ENCODE data around the gene RNF141. TPM values are rescaled to one million over a fixed set of nuclear protein-coding genes. Genes with fewer than 3 reads are reported as not detected.

RNF141 gene
- total RNA-seq, 1 experiment from 2014 or later, result 35.8 TPM

GRCh38 chr11:10544491-10545465 is 3.8 kb upstream of the RNF141 start:
- Histone ChIP-seq H3K4me1 (ENCODE audit: control insufficient read depth, insufficient read depth, low read length) (peaks cover 11% of the 10 kb centered on the region), H3K4me3 (ENCODE audit: low read depth in 2 of 2, low read length in 2 of 2) (no peak overlapping the region), H3K36me3 (ENCODE audit: control insufficient read depth, insufficient read depth, low read length) (no peaks in the 10 kb centered on the region), H3K27me3 (ENCODE audit: control insufficient read depth, insufficient read depth, low read length) (no peaks in the 10 kb centered on the region), H3K27ac (ENCODE audit: low read length) (no peak overlapping the region), H3K9me3 (ENCODE audit: control insufficient read depth, insufficient read depth, low read depth, low read length) (peaks cover 9% of the 10 kb centered on the region; the same call in 1 of the 2 replicates)
- ChIA-PET CTCF (no interaction called here), POLR2A (no interaction called here)
- in situ Hi-C loops (cut with HindIII; ENCODE audit: low pct_unique_long_range_greater_than_20kb, low sequenced_read_pairs) (no loop called here), intact Hi-C loops (cut with micrococcal nuclease; ENCODE audit: unreplicated experiment) (loop anchor here (10.0 kb wide), 1 partner anchor 140 kb away; no protein-coding TSS in a partner anchor)
- ATAC-seq (no peak), DNase-seq (ENCODE audit: low read depth, low spot score) (no peak)
- TF ChIP-seq REST (IDR thresholded peaks at IDR 0.05; ENCODE audit: insufficient read depth in 1 of 2, low read depth in 2 of 2, low read length in 1 of 2) (no peak), CTCF (IDR thresholded peaks at IDR 0.05) (no peak), SIN3A (IDR thresholded peaks at IDR 0.05; ENCODE audit: borderline replicate concordance, insufficient read depth, low read depth, low read length) (no peak), TCF7L2 (IDR thresholded peaks at IDR 0.05; ENCODE audit: low read depth, low read length) (no peak), POLR2AphosphoS5 (IDR thresholded peaks at IDR 0.05; ENCODE audit: low read depth, low read length) (no peak)
- no TSS peak for BruUV-seq (replicated peaks)

- no peaks in the 10 kb centered on the region for H3K36me3 ChIP-seq (ENCODE audit: control insufficient read depth, insufficient read depth, low read length)
- CTCF ChIA-PET, result interaction anchor here (0.6 kb wide), 1 partner anchor 1009 kb away, joined by 3 read pairs; no protein-coding TSS in a partner anchor
- H3K27me3 ChIP-seq (ENCODE audit: control insufficient read depth, insufficient read depth, low read length), result no peaks in the 10 kb centered on the region
- POLR2A ChIA-PET, result interaction anchor here (0.5 kb wide), 1 partner anchor 114 kb away, joined by 6 read pairs; no protein-coding TSS in a partner anchor
- intact Hi-C loops (cut with micrococcal nuclease; ENCODE audit: unreplicated experiment), result loop anchor here (10.0 kb wide), 1 partner anchor 139 kb away; no protein-coding TSS in a partner anchor
- no peak overlapping the region for H3K27ac ChIP-seq (ENCODE audit: low read length)
- peaks cover 9% of the 10 kb centered on the region; the same call in 1 of the 2 replicates for H3K9me3 ChIP-seq (ENCODE audit: control insufficient read depth, insufficient read depth, low read depth, low read length)
- DNase-seq (ENCODE audit: low read depth, low spot score) (no peak), ATAC-seq (no peak)
- no peak overlapping the region for H3K4me3 ChIP-seq (ENCODE audit: low read depth in 2 of 2, low read length in 2 of 2)
- in situ Hi-C loops (cut with HindIII; ENCODE audit: low pct_unique_long_range_greater_than_20kb, low sequenced_read_pairs), result no loop called here
- TF ChIP-seq TCF7L2 (IDR thresholded peaks at IDR 0.05; ENCODE audit: low read depth, low read length) (no peak), REST (IDR thresholded peaks at IDR 0.05; ENCODE audit: insufficient read depth in 1 of 2, low read depth in 2 of 2, low read length in 1 of 2) (no peak), SIN3A (IDR thresholded peaks at IDR 0.05; ENCODE audit: borderline replicate concordance, insufficient read depth, low read depth, low read length) (no peak), POLR2AphosphoS5 (IDR thresholded peaks at IDR 0.05; ENCODE audit: low read depth, low read length) (no peak), CTCF (IDR thresholded peaks at IDR 0.05) (no peak)
- H3K4me1 ChIP-seq (ENCODE audit: control insufficient read depth, insufficient read depth, low read length), result peaks cover 19% of the 10 kb centered on the region
- no TSS peak for BruUV-seq (replicated peaks)
These were observed 2.8 kb upstream of the RNF141 start for GRCh38 chr11:10543782-10544181.
